ENCODE data around the gene EIF3K.

The EIF3K gene

DNA sequence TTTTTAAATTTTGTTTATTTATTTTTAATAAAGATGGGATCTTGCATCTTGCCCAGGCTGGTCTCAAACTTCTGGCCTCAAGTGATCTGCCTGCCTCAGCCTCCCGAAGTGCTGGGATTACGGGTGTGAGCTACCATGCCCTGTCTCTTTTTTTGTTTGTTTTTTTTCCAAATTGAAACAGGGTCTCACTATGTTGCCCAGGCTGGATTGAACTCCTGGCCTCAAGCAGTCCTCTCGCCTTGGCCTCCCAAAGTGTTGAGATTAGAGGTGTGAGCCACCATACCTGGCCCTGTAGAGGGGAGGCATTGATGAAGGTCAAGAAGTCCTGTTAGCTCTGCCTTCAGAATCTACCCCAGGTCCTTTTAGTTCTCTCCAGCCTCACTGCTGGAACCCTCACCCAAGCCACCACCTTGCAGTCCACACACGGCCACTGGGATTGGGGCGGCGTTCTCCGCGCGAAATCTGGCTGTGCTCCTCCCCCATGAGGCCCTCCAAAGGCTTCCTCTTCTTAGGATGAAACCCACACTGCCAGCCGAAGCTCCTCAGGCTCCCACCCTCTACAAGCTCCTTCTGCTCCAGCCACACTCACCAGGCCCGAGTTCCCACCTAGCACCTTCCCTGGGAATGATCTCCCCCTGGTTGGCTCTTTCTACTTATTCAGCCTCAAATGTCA lies 63.3 kb downstream of the EIF3K start:
- Mint-ChIP-seq H3K27me3 (ENCODE audit: low read depth) (no peaks in the 10 kb centered on the region), H3K27ac (peak overlapping the region; percentile 97 to 99 (median 99)), H3K9me3 (no peaks in the 10 kb centered on the region), H3K4me3 (no peak overlapping the region), H3K36me3 (ENCODE audit: low read depth) (peaks cover 40% of the 10 kb centered on the region), H3K4me1 (peaks cover 81% of the 10 kb centered on the region)
- TF ChIP-seq, protein P1, sequence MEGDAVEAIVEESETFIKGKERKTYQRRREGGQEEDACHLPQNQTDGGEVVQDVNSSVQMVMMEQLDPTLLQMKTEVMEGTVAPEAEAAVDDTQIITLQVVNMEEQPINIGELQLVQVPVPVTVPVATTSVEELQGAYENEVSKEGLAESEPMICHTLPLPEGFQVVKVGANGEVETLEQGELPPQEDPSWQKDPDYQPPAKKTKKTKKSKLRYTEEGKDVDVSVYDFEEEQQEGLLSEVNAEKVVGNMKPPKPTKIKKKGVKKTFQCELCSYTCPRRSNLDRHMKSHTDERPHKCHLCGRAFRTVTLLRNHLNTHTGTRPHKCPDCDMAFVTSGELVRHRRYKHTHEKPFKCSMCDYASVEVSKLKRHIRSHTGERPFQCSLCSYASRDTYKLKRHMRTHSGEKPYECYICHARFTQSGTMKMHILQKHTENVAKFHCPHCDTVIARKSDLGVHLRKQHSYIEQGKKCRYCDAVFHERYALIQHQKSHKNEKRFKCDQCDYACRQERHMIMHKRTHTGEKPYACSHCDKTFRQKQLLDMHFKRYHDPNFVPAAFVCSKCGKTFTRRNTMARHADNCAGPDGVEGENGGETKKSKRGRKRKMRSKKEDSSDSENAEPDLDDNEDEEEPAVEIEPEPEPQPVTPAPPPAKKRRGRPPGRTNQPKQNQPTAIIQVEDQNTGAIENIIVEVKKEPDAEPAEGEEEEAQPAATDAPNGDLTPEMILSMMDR (IDR thresholded peaks at IDR 0.05; ENCODE audit: unreplicated experiment in 3 of 3): no peak

DNA sequence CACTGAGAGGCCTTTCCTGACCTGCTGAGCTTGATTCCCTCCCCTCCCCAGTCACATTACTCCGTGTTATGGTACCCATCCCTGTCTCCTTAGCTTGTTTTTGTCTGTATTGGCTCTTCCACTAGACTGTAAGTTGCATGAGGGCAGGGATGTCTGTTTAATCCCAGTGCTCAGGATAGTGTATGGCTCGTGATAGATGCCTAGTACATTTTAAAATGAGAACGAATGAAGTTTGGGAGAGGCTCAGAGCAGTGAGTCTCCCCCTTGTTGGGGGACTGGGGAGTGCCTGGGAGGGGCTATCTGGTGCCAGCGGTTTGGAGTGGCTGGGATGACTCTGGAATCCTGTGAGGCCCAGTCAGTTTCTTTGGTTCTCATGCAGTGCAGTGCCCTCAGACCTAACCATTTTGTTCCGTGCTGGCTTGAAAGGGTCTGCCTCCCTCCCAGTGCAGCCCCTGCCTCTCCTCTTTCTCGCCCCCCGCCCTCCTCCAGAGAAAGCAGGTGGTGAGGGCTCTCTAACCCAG lies 63.9 kb downstream of the EIF3K start:
- Mint-ChIP-seq H3K4me1 (peaks cover 82% of the 10 kb centered on the region), H3K36me3 (ENCODE audit: low read depth) (peaks cover 46% of the 10 kb centered on the region), H3K27me3 (ENCODE audit: low read depth) (no peaks in the 10 kb centered on the region), H3K9me3 (no peaks in the 10 kb centered on the region), H3K4me3 (peak overlapping the region in 1 of 3 experiments; percentile 67), H3K27ac (peak overlapping the region; percentile 97 to 99 (median 99))
- TF ChIP-seq, protein P1 (IDR thresholded peaks at IDR 0.05; ENCODE audit: unreplicated experiment in 3 of 3): no peak

DNA sequence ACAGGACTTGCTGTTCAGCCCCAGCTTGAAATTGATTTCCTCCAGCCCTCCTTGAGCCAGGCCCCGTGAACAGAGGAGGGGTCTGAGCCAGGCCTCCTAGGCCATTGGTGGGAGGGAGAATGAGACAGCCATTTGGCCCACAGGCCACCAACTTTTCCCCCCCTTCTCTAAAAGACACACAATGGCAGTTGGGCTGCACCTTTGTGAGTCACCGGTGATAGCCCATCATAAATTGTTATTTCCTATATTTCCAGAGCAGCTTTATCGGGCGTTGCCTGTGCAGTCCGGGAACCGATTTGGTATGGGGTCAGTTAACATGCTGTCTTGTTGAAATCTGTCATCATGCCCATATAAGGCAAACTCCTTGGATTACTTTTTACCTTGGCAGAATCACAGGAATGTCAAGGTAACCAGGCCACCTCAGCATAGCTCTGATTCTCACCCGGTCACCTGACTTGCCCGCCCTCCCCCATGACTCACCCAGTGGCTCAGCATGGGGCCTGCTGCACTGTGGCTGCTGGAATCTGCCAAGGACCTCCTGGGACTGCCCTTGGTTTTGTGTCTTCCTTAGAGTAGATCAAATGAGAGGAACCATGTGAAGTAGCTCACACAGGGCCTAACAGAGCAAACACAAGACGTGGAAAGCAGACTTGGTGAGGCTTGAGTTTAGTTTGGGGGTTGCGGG lies 64.5 kb downstream of the EIF3K start:
- Mint-ChIP-seq H3K27me3 (ENCODE audit: low read depth) (no peaks in the 10 kb centered on the region), H3K4me3 (peak overlapping the region in 2 of 3 experiments; percentile 24 to 67), H3K4me1 (peaks cover 76% of the 10 kb centered on the region), H3K36me3 (ENCODE audit: low read depth) (peaks cover 42% of the 10 kb centered on the region), H3K9me3 (no peaks in the 10 kb centered on the region), H3K27ac (peak overlapping the region; percentile 97 to 99 (median 99))
- TF ChIP-seq, protein P1 (IDR thresholded peaks at IDR 0.05; ENCODE audit: unreplicated experiment in 3 of 3): no peak

DNA sequence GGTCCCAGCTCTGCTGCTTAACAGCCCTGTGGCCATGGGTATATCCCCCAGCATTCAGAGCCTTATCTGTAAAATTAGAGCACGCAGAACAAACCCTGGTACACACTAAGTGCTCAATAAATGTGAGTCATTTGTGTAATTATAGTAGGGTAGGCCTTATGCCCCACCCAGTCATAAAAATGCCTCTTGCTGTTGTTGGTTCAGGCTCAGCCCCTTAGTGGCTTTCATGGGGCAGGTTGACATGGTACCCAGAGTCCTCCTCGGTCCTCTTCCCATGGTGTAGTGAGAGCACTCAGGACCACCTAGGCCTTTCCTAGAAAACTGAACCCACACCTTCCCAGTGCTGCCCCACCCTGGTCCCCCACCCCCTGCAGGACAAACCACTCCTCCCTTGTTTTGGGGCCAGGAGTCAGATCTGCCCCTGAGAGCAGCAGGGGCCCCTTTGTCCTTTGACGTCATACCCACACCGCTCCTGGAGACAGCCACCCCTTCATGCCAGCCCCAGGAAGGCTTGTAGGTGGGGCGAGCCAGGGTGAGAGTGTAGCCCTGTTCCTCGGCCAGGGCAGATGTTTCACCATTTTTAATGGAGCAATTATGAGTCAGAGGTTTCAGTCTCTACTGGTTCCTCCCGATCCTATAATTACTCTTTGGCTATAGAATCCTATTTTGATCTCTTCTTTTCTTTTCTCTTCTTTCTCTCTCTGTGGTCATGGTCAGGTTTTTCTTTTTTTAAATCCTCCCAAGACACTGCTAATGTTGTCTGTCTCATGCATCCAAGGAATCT lies 65.3 kb downstream of the EIF3K start:
- Mint-ChIP-seq H3K4me3 (peak overlapping the region in 1 of 3 experiments; percentile 67), H3K27me3 (ENCODE audit: low read depth) (no peaks in the 10 kb centered on the region), H3K9me3 (no peaks in the 10 kb centered on the region), H3K36me3 (ENCODE audit: low read depth) (peaks cover 42% of the 10 kb centered on the region), H3K4me1 (peaks cover 72% of the 10 kb centered on the region), H3K27ac (peak overlapping the region; percentile 97 to 99 (median 99))
- TF ChIP-seq, protein P1 (IDR thresholded peaks at IDR 0.05; ENCODE audit: unreplicated experiment in 3 of 3): no peak

DNA sequence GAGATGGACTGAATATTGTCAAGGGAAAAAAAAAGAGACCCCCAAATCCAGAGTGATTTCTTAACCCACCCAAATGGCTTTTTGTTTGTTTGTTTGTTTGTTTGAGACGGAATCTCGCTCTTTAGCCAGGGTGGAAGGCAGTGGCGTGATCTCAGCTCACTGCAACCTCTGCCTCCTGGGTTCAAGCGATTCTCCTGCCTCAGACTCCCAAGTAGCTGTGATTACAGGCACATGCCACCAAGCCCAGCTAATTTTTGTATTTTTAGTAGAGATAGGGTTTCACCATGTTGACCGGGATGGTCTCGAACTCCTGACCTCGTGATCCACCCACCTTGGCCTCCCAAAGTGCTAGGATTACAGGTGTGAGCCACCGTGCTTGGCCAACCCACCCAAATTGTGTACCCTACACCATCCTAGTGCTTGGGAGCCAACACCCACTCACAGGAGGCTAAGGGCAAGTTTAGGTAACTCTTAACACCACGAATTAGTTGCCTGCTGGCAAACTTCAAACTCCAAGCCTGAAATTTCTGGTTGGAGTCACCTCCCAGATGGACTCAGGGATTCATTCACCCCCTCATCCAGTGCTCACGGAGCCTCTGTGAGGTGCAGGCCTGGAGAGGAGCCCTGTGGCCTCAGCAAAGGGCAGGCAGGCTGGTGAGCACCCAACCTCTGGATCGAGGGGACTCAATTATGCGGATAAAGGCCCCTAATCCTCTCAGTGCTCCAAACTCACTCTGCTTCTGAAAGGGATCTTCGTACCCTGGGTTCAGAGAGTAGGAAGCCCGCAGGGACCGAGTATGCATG lies 66.1 kb downstream of the EIF3K start:
- H3K4me1 Mint-ChIP-seq: peaks cover 71% of the 10 kb centered on the region

More for the DNA sequence above, 66.1 kb downstream of the EIF3K start:
- Mint-ChIP-seq H3K9me3 (no peaks in the 10 kb centered on the region), H3K27ac (peak overlapping the region; percentile 97 to 99 (median 99)), H3K27me3 (ENCODE audit: low read depth) (peaks cover 1% of the 10 kb centered on the region), H3K36me3 (ENCODE audit: low read depth) (peaks cover 43% of the 10 kb centered on the region), H3K4me3 (no peak overlapping the region)
- TF ChIP-seq, protein P1 (IDR thresholded peaks at IDR 0.05; ENCODE audit: unreplicated experiment in 3 of 3): no peak

Data from nephron (organoid).